Left lobe of liver (tissue), 2 donors: ENCODE results near the gene NPEPL1. TPM values are rescaled to one million over a fixed set of nuclear protein-coding genes. Genes with fewer than 3 reads are reported as not detected.
"Not testable (repeated sequence)": the region's sequence is repeated elsewhere in the genome, so short reads cannot be mapped to it uniquely, and the experiment has no call there.

Source experiments
- ATAC-seq: fragments of 200-7000 bp; cut with Tn5 transposase; one replicate; pipeline ENCODE4 v1.9.1; 2020; ENCODE audit warnings: mild to moderate bottlenecking, moderate library complexity
- DNase-seq: peaks from one replicate; pipeline ENCODE4 v3.0.0-alpha.2; 2020; ENCODE audit warnings: low spot score
- total RNA-seq: library from RNA; stranded (reverse); gene quantifications from one replicate; pipeline ENCODE4 v1.2.1, GENCODE V29; 2021
- donor health status: DM: no; HTN: no; CAD: no; lungs with moderate emphysema.
- donor health status: DM: no; HTN: yes; CAD: no.

NPEPL1 gene, protein sequence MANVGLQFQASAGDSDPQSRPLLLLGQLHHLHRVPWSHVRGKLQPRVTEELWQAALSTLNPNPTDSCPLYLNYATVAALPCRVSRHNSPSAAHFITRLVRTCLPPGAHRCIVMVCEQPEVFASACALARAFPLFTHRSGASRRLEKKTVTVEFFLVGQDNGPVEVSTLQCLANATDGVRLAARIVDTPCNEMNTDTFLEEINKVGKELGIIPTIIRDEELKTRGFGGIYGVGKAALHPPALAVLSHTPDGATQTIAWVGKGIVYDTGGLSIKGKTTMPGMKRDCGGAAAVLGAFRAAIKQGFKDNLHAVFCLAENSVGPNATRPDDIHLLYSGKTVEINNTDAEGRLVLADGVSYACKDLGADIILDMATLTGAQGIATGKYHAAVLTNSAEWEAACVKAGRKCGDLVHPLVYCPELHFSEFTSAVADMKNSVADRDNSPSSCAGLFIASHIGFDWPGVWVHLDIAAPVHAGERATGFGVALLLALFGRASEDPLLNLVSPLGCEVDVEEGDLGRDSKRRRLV
- total RNA-seq, result 12.8 TPM

DNA sequence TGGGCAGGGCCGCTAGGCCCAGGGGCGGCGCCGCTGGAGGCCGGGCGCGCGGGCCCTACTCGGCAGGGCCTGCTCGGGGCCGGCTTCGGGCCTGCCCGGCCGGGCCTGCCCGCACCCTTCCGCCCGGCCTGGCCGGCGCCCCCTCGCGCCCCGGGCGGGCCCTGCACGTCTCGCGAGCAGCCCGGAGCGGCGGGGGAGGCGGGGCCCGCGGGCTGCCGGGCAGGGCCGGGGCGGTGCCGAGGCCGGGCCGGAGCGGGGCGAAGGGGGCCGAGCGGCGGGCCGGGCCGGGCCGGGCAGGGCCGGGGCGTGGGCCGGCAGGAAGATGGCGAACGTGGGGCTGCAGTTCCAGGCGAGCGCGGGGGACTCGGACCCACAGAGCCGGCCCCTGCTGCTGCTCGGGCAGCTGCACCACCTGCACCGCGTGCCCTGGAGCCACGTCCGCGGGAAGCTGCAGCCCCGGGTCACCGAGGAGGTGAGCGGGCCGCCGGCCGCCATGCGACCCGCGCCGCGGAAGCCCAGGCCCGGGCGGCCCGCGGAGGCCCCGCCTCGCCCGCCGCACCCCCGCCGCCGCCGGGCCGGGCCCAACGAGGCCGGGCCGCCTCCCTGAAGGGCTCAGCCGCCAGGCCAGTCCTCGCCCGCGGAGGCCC lies at the start of gene NPEPL1:
Gene NPEPL1 (plus strand): TSS at position 222 of the 647 bp plus-strand sequence. CDS start 101 bp downstream, at position 323.
- DNase-seq, result peak; percentile 71
- ATAC-seq, result peak; percentile 91

DNA sequence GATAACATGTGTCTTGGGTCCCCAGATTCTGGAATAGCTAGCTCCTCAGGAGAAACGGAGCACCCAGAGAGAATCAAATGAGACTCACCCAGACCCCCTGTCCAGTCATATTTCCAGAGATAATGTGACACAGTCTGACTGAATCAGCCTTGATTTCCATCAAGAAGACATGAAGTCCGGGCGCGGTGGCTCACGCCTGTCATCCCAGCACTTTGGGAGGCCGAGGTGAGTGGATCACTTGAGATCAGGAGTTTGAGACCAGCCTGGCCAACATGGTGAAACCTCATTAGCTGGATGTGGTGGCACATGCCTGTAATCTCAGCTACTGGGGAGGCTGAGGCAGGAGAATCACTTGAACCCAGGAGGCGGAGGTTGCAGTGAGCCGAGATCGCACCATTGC lies 49.7 kb upstream of the NPEPL1 start:
- ATAC-seq, result not testable (repeated sequence)

DNA sequence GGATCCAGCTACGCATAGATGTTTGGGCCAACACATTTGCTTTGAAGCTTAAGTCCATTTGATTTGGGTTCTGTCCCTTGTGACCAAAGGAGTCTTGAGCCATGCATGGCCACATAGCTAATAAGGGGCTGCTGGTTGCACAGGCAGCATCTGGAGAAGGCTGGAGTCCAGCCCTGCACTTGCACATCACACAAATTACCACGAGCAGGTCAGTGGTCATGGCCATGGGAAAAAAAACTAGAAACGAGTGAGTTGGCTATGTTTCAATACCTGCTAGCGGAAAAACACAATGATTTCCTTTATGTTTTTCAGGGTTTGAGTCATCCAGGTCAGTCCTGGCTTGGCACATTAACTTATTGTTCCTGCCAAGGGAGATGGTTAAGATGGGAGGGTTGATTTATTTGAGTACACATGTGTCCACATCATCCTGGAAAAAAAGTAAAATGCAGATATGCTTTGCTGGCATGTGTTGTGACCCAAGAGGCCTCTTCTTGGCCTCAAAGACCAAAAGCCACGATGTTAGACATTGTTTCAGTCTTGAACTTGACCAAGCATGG lies 47.1 kb upstream of the NPEPL1 start:
- ATAC-seq, result no peak
- peak; percentile 16 for DNase-seq

More for the DNA sequence above, 49.7 kb upstream of the NPEPL1 start:
- not testable (repeated sequence) for DNase-seq

DNA sequence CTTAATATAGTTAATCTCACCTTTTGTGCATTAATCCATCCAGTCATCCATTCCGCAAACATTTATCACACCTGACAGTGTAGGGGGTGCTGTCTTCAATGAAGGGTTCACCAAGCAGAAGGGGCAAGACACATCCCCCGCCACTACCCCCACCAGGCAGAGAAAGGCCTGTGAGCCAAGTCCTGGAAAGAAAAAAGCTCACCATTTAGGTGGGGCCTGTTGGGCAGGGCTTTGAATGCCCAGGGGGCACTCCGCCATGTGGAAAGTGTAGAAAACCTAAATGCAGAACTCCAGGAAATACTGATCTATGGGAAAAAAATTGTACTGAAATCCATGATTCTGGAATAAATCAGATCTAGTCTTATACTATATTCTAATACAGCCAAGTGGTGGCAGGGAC lies 46.3 kb upstream of the NPEPL1 start:
- no peak for ATAC-seq
- peak; percentile 11 for DNase-seq

DNA sequence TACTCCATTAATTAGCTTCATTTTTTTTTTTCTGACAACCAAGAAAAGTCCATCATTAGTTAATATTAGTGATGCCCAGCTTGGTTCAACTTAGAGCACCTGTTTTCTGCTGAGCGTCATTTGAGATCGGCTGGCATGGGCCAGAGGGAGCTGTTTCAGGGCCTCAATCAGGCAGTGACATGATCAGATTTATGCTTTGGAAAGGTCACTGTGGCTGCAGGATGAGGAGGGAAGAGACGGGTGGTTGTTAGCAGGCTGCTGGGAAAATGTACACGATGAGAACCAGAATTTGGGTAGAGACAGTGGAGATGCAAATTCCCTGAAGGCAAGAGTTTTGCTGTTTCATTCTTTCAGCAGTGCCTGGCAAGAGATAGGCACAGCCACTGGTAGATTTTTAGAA lies 45.9 kb upstream of the NPEPL1 start:
- DNase-seq, result peak; percentile 12
- no peak for ATAC-seq

DNA sequence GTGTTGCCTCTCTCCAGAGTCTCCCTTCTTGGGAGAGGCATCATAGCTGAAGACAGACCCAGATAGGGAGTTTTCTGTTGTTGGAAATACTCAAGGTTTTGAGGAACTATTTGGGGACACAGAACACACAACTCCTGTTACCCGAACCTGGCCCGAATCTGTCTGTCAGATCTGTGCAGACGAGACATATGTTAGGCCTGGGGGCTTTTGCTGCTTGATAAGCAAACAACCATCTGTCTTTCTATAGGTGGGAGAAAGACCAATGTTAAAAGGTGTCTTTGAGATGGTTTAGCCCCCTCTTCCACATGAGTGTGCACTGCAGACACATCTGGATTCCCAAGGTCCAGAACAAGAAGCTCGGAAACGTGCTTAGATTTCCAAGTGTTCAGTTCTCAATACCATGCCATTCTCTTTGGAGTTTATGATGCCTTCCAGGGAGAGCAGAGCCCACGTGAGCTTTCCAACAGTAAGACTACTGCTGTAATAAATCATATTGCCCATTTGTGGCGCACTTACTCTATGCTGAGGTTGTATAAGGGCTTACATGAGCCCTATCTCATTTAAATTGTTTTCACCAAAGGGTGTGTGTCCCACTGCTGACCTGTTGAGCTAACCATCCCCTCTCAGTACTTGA lies 45.3 kb upstream of the NPEPL1 start:
- peak; percentile 18 for DNase-seq
- ATAC-seq, result no peak

DNA sequence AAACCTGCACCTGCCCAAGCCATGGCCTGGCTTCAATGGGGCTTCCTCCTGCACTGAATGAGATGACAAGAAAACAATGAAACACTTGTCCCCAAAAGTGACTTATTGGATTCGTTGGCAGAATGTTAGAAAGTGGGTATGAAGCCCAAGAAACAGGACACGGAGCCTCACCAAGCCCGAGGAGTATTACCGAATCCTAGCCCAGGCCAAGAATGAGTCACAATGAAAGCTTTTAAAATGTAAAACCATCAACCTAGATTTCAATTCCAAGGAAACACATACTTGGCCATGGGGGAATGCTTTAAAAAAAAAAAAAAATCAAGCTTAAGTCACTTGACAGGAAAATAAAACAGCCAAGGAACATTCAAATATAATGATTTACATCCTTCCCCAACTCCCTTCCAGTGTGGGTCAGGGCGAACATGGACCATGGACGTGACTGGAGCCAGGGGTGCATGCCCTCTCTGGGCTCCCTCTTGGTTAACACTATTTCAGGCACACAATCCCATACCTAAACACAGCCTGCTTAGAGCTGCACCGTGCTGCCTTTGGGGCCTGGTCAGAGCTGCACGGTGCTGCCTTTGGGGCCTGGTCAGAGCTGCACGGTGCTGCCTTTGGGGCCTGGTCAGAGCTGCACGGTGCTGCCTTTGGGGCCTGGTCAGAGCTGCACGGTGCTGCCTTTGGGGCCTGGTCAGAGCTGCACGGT lies 44.7 kb upstream of the NPEPL1 start:
- peak; percentile 21 for DNase-seq
- ATAC-seq, result no peak

DNA sequence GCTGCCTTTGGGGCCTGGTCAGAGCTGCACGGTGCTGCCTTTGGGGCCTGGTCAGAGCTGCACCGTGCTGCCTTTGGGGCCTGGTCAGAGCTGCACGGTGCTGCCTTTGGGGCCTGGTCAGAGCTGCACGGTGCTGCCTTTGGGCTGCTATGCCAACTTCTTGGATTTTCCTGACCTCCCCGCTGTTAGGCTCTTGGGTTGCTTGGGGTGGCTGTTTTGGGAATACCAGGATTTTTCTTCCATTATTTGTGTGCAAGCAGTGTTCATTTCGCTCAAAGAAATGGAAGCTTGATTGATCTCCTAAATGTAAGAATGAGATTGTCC lies 44.1 kb upstream of the NPEPL1 start:
- not testable (repeated sequence) for ATAC-seq
- DNase-seq, result peak; percentile 16

DNA sequence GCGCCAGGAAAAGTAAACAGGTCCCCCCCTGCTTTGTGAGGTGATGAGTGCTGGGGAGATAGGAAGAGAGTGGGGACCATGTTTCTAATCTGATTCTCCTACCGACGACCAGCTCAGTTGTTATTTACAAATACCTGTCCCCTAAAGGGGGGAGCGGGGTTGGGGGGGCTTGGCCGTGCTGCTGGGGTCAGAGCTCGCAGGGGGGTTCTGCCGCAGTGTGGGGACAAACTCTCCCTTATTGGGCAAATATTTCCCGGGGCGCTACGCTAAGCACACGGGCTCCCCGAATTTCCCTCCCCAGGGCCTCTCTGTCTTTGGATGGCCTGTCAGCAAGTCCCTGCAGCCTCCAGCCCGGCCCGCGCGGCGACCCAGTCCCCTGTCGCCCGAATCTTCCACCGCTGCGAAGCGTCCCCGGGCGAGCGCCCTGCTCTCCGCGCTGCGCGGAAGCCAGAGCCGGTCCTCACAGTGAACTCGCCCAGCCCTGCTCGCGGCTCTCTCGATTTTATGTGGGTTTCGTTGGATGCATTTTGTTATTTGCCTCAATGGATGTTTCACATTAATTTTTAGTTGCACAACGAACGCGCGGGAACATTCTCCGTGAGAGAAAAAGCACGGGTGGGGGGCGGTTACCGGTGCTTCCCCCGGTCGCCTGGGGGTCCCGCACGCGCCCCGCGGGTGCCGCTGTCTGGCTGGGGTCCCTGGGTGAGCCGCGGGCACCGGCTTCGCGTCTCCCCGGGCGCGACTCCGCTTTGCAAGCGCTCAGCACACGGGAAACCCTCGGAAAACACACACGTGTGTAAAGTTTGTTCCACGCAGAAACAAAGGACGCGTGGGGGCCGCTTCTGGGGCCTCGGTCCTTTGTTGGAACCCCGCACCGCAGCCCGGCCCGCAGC lies 43.1 kb upstream of the NPEPL1 start:
- DNase-seq (peak; percentile 55), ATAC-seq (peak; percentile 19)

DNA sequence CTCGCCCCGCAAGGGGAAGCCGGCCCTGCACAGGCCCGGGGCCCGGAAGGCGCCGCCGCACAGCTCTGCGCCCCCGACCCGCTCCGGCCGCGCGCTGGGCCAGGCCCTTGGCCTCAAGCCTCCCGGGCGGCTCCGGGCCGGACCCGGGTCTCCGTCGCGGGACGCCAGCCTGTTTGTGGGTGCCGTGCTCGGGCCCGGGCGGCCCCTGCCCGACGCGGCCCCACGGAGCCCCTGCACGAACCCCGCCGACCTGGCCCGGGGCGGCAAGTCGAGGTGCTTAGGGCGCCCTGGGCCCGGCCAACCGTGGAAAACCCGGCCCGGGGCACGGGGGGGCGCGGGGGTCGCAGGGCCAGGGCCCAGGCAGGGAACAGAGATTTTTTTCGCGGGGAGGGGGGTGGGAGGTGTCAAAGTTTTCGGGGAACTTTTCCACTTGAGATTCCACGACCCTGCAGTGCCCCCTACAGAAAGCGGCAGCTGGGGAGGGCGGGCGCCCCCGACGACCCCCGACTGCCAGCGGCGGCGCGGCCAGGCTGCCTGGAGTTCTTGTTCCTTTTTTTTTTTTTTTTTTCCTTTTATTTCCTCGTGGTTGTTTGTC lies 42.3 kb upstream of the NPEPL1 start:
- ATAC-seq, result peak; percentile 53
- DNase-seq, result peak; percentile 60

DNA sequence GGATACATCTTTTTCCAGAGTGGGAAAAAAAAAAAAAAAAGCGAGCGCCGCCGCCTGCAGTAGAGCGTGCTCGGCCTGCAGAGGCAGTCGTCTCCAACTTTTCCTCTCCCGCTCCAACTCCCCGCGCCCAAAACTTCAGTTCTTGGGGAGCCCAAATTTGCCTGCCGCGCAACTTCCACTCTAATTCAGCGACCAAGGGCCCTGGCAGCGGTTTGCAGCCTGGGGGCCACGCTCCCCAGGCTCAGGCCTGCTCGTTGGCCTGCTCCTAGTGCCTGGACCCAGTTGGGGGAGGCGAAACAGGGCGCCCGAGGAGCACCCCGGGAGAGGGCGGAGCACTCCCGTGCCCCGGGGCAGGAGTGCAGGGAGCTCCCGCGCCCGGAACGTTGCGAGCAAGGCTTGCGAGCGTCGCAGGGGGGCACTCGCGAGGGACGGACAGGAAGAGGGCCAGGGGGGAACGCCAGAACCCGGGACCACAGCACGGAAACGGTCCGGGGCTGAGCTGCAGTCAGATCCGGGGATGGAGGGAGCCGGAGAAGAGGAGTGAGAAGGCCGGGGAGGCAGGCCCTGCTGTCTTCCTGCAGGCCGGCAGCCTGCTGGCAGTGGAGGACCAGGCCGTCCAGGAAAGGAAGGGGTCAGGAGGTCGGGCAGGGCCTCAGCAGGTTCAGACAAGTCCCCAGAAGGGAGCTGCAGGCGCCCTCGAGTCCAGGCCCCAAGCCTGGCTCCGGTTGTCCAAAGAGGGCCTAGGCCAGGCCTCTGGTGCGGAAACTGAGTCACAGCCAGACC lies 41.6 kb upstream of the NPEPL1 start, which contains the start of gene STX16:
Gene STX16 (plus strand): TSS at position 508 of the 783 bp plus-strand sequence. CDS start 724 bp downstream, outside the sequence.
- peak; percentile 93 for DNase-seq
- ATAC-seq, result peak; percentile 91

DNA sequence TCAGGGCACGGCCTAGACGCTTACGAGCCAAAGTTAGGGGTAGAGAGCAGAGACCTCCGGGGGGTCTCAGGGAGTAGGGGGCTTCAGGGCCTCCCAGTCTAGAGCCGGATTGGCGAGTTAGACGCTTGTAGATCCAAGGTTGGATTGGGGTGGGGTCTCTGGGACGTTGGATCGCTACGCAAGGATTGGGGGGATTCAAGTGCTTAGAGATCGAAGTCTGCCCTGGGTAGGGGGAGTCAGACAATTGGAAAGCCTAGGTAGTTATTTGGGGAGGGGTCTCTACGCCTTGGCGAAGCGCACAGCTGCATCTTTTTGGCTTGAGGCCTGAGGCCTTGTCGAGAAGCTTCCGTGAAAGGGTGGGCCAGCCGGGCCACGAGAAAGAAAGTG lies 41.0 kb upstream of the NPEPL1 start:
- DNase-seq (no peak), ATAC-seq (no peak)

DNA sequence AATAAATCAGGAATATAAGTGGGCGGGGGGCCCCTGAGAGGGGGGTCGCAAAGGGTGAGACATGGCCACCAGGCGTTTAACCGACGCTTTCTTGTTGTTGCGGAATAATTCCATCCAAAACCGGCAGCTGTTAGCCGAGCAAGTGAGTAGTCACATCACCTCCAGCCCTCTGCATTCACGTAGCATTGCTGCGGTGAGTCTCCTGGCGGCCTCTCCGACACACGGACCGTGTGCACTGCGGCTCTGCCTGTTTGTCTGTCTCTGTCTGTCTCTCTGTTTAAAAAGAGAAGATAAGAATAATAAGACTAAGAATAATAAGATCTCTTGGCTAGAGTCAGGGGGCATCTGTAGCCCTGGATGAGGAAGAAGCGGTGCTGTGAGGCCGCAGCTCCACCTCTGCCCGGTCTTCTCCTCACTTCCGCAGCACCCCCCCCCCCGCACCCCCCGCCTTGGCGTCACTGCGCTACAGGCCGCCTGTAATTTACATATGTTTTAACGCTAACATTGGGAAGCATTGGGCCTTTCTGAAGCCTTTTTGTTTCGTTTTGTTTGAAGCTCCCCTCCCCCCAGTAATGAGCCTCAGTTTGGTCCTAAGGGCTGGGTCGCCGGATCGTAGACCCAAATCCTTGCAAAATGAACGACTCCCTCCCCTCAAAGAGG lies 40.5 kb upstream of the NPEPL1 start:
- DNase-seq, result peak; percentile 62
- ATAC-seq, result peak; percentile 35

DNA sequence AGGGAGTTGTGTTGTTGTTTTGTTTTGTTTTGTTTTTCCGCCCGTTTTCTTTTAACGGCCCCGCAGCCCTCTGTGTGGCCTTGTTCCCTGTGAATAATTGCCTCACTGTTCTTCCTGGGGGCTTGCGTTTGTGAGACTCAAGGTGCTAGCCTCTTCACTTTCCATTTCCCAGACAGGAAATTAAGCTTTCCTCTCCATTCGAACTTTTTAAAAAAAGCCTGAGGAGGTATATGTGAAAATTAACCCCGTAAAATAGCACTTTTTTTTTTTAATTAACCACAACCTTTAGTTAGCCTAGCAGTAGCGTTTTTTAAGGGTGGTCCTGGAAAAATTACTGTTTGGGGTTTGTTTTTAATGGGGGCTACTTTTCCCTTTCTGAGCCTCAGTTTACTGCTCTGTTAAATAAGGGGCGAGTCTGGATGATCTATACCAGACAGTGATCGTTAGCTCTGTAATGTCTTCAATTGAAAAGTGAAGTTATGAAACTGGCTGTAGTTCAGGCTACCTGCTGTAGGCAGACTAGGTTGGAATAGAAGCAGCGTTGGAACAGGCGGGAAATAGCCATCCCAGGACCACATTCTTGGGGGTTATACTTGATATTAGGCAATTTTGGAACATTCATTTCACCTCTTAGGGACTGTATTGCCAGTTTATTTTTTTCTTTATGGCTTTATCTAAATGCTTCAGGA lies 39.9 kb upstream of the NPEPL1 start:
- DNase-seq (no peak), ATAC-seq (no peak)

DNA sequence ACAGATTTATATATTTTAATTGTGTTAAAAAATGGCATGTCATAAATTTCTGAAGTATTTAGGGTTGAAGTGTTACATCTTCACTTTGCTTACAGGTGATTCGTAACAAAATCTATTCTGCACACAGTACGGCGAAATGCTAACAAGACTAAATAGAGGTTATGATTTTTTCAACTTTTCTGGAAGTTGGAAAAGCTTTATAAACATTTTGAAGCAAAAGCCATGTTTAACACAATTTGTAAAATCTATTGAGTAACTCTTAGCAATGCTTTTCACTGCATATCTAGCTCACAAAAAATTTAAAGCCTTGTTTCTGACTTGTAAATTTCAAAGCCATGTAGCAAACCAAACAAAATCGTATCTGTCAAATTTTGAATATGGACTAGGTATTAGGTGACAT lies 38.3 kb upstream of the NPEPL1 start:
- DNase-seq, result no peak
- ATAC-seq, result no peak

DNA sequence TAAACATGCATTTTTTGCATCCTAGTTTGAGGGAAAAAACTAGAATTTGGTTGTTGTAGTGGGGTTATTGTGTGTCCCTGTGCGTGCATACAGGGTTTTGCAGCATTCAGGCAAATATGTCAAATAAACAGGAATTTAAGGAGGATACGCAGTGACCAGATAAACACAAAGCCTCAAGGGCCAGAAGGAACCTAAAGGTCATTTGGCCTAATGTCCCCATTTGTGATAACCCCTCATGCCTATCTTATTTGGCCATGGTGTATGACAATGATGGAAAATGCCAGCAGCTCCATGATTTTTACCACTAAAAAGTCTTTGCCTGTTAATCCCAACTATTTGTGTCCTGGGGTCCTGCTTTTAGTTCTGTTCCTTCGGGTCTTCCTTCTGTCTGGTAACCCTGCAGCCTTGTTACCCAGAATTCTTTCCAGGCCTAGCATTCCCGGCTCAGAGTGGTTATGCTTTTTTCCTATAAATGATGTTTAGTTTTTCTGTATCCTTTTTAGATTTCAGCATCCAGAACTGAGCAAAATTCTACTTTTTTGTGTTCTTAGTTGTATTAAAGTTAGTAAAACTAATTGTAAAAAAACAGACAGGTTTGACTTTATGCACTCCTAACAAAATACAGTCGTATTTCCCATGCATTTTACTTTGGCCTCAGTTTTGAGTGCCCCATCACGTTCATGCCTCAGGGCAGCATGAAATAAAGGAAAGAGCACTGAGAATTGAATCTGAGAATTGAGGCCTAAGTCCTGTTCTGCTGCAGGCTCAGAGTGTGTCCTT lies 37.1 kb upstream of the NPEPL1 start:
- ATAC-seq (no peak), DNase-seq (no peak)
